Kidney (tissue), 14 donors: ENCODE results near the gene PNMA8B. TPM values are rescaled to one million over a fixed set of nuclear protein-coding genes. Genes with fewer than 3 reads are reported as not detected.

Source experiments
- DNase-seq, 5 donors: peaks; one replicate each; pipeline ENCODE4 v3.0.0-alpha.2; 2013 to 2020
- FAIRE-seq: peaks from 2 replicates; lab custom pipeline; 2012; peaks lifted over from hg19 to GRCh38; lab: Jason Lieb, UNC
- H3K27ac ChIP-seq, 2 donors: one replicate each; pipeline ENCODE4 v1.7.0; 2013; ENCODE audit warnings: low read depth in 2 of 2, low read length in 2 of 2, inconsistent platforms in 1 of 2
- H3K27me3 ChIP-seq: one replicate; pipeline ENCODE4 v1.7.1; 2013; ENCODE audit warnings: low read length, inconsistent platforms; ENCODE audit not compliant: control insufficient read depth, insufficient read depth
- H3K36me3 ChIP-seq, 3 donors: one replicate each; pipeline versions ENCODE4 v1.7.0 to v1.7.1; 2013; ENCODE audit warnings: low read length in 3 of 3, control low read depth in 1 of 3, inconsistent platforms in 1 of 3; ENCODE audit not compliant: insufficient read depth in 3 of 3, control insufficient read depth in 2 of 3
- H3K4me1 ChIP-seq, 3 donors: one replicate each; pipeline versions ENCODE4 v1.7.0 to v1.7.1; 2013; ENCODE audit warnings: low read length in 3 of 3, inconsistent platforms in 1 of 3, low read depth in 1 of 3; ENCODE audit not compliant: control insufficient read depth in 2 of 3, insufficient read depth in 2 of 3
- H3K4me3 ChIP-seq, 3 donors: one replicate each; pipeline versions ENCODE4 v1.7.0 to v1.8.1; 2013; ENCODE audit warnings: low read length in 3 of 3, control low read depth in 1 of 3, inconsistent platforms in 1 of 3
- H3K9ac ChIP-seq, 3 donors: one replicate each; pipeline versions ENCODE4 v1.7.0 to v1.7.1; 2013; ENCODE audit warnings: low read length in 3 of 3, control low read depth in 1 of 3, inconsistent platforms in 1 of 3
- H3K9me3 ChIP-seq, 3 donors: one replicate each; pipeline versions ENCODE4 v1.7.0 to v1.7.1; 2013; ENCODE audit warnings: low read length in 3 of 3, control low read depth in 1 of 3, inconsistent platforms in 1 of 3; ENCODE audit not compliant: control insufficient read depth in 2 of 3, insufficient read depth in 1 of 3
- CTCF ChIP-seq: IDR thresholded peaks from 3 replicates; pipeline ENCODE4 v1.5.1; 2012; ENCODE audit warnings: mild to moderate bottlenecking, moderate library complexity, borderline replicate concordance; ENCODE audit not compliant: insufficient read depth; ENCODE audit errors: extremely low read depth
- intact Hi-C: fragments of 100-400 bp; cut with DNase I; formaldehyde crosslinking; loops from one replicate; pipeline ENCODE4 v1.11.1; 2022
- polyA plus RNA-seq: library from polyadenylated mRNA; stranded (reverse); fragments of 350-450 nt; fragmentation: Illumina TruSeq; extraction: RNeasy Lipid Tissue Mini Kit (QIAGEN cat#74804); gene quantifications from one replicate; pipeline ENCODE4 v1.2.3, GENCODE V29; 2014; ENCODE audit warnings: low read depth, low replicate concordance; ENCODE audit not compliant: insufficient read depth
- total RNA-seq: library from RNA; stranded (reverse); fragmentation: NEBNext Ultra II Directional; extraction: Animal tissue kit (Norgen Biotek cat#: 25700); gene quantifications from one replicate; pipeline ENCODE4 v1.2.1, GENCODE V29; 2021
- donor health status: control.
- donor health status: control.
- donor health status: control.
- donor health status: control.
- donor health status: control.
- donor health status: DM: yes; HTN: yes; CAD: no.
- donor health status: Normal renal cell carcinoma (clear cell type).

The PNMA8B gene
- total and polyA plus RNA-seq, 2 donors from 2014 or later: 0.67 to 1.3 TPM

DNA sequence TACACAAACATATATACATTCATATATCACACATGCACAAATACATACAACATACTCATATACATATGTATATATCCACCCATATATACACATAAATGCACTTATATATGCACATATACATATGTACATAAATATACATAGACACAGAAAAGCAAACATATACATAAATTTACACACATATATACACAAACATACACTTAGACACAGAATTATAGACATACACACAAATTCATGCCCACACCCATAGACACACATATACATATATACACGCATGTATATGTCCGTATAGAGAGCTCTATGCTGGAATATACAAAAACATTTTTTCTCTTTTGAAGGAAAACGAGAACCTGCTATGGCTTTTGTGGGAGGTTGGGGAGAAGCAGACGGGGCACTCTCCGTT, 44.9 kb downstream of the PNMA8B start:
- no peak overlapping the region for H3K4me3 ChIP-seq
- H3K9me3 ChIP-seq: no peaks in the 10 kb centered on the region
- FAIRE-seq (no peak), DNase-seq (no peak)
- H3K27ac ChIP-seq: no peak overlapping the region
- no peak for TF ChIP-seq CTCF
- intact Hi-C loops: no loop called here
- H3K36me3 ChIP-seq: no peaks in the 10 kb centered on the region
- H3K27me3 ChIP-seq: no peaks in the 10 kb centered on the region
- H3K4me1 ChIP-seq: no peaks in the 10 kb centered on the region
- no peak overlapping the region for H3K9ac ChIP-seq

- FAIRE-seq: no peak
- TF ChIP-seq CTCF: no peak
- intact Hi-C loops: no loop called here
Measured at GRCh38 chr19:46449228-46449627, 46.4 kb downstream of the PNMA8B start.

GRCh38 chr19:46448601-46449000, 47.1 kb downstream of the PNMA8B start:
- FAIRE-seq (no peak), DNase-seq (no peak)
- TF ChIP-seq CTCF: no peak
- Histone ChIP-seq H3K27ac (no peak overlapping the region), H3K4me3 (no peak overlapping the region), H3K9ac (no peak overlapping the region), H3K9me3 (no peaks in the 10 kb centered on the region), H3K4me1 (no peaks in the 10 kb centered on the region), H3K27me3 (no peaks in the 10 kb centered on the region), H3K36me3 (no peaks in the 10 kb centered on the region)
- intact Hi-C loops: no loop called here

More at GRCh38 chr19:46449228-46449627, 46.4 kb downstream of the PNMA8B start:
- Histone ChIP-seq H3K27ac (no peak overlapping the region), H3K4me1 (no peaks in the 10 kb centered on the region), H3K4me3 (no peak overlapping the region), H3K9ac (no peak overlapping the region), H3K36me3 (no peaks in the 10 kb centered on the region), H3K9me3 (no peaks in the 10 kb centered on the region), H3K27me3 (no peaks in the 10 kb centered on the region)
- no peak for DNase-seq

- Histone ChIP-seq H3K27me3 (no peaks in the 10 kb centered on the region), H3K9me3 (no peaks in the 10 kb centered on the region), H3K4me3 (no peak overlapping the region), H3K9ac (no peak overlapping the region), H3K27ac (no peak overlapping the region), H3K4me1 (no peaks in the 10 kb centered on the region), H3K36me3 (no peaks in the 10 kb centered on the region)
- intact Hi-C loops: no loop called here
- no peak for DNase-seq
- no peak for FAIRE-seq
- TF ChIP-seq CTCF: no peak
Measured at GRCh38 chr19:46447824-46448223, 47.8 kb downstream of the PNMA8B start.
